Dermis microvascular lymphatic vessel endothelial cell (primary cell): Measurements from ENCODE around the gene SLC35F1. TPM values are rescaled to one million over a fixed set of nuclear protein-coding genes. Genes with fewer than 3 reads are reported as not detected.
"Not testable (repeated sequence)": the region's sequence is repeated elsewhere in the genome, so short reads cannot be mapped to it uniquely, and the experiment has no call there.

ENCODE experiments used
- DNase-seq, 2 donors: peaks; one replicate each; pipeline versions ENCODE4 v3.0.0 to v3.0.0-alpha.2; 2010; ENCODE audit warnings: low read depth in 2 of 2
- total RNA-seq: library from RNA; depleted of rRNA; stranded (reverse); fragments of >200 nt; gene quantifications from 2 replicates; pipeline ENCODE4 v1.2.1, GENCODE V29; 2014

Gene SLC35F1
- total RNA-seq, 1 donor from 2014 or later = under 0.01 TPM

DNA sequence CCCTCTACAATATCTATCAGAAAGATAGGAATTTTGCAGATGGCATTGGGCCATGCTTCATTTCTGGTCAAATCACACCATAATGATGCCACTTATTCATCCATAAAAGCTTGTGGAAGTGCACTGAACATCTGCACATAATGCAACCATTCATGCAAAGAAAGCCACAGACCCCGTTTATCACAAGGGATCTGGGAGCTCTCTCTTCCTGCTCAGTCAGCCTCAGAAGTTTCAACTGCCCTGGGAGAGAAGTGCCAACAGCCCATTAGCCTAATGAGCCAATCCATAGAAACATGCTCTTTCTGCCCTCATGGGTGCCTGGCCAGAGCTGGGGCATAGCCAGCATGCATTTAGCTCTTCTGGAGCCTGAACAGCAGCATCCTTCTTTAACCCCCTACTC lies 85.8 kb downstream of the SLC35F1 start:
- DNase-seq = no peak

DNA sequence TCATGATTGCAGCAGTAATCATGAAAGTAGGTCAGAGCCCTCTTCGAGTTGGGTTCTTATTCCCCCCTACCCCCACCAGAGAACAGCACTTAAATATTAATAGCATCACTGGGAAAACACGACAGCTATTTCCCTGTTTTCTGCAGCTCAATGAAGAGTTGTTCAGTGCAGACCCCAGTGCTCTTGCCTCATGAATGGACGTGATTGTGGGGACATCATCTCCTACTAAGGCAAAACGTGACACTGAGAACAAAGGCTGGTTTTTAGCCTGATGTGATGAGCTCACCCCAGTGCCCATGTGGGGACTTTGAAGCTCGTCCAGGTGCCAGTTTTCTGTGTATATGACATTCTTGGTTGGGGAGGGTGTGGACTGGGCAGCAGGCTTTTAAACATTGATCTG lies 105.9 kb downstream of the SLC35F1 start:
- DNase-seq = no peak

DNA sequence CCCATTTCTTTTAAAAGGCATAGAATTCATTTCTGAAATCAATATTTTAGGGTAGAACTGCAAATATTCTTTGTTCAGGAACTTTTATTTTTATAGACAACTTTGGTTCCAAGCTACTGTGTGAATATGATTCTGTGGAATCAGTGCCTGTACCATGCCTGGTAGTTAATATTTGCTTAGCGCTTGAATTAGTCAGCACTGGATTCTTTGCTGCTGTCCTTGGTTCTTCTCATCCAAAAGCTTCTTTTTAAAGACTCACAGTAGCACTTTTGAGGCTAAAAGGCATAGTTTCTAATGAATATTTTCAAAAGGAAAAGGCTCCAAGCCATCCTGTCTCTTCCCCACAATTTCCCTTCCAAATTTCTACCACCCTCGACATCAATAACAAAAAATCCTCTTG lies 109.5 kb downstream of the SLC35F1 start:
- DNase-seq = no peak

DNA sequence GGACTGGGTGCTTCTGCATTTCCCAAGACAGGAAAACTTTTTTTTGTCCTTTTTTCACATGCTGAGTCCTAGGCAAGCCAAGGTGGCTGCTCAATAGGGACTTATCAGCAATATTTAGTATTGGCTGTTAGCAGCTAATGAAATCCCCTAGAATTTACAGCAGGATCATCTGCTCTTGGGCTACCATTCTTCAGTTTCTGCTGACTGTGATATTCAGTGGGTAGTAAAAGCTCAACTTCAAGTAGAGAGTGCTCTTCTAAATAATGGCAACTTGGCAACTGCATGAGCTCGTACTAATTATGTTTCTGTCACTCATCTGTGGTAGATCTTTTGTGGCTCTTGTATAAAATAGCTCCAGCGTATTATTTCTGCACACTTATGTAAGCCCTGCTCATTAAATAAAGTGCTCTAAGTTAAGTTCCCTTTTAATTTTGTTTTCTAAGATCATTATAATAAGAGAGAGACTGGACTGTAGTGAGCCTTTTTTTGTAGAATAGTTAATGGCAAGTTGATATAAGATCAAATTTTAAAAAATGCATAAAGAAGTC lies 110.3 kb downstream of the SLC35F1 start:
- no peak for DNase-seq

DNA sequence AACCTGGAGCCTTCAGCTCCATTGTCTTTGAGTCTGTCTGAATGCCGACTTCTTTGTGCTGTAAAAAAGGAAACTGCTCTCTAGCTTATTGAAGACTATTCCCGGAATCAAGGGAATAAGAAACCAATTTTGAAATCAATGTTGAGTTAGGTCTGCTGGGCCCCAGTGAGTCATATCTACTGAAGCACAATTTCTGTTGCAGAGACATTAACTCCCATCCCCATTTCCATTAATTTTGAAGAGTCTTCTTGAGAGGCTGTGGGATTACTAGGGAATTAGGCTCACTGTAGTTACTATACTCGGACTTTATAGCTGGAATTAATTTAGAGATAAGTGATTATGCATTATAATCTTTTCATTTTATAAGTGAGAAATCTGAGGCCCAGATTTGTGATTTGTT lies 116.7 kb downstream of the SLC35F1 start:
- DNase-seq = no peak

DNA sequence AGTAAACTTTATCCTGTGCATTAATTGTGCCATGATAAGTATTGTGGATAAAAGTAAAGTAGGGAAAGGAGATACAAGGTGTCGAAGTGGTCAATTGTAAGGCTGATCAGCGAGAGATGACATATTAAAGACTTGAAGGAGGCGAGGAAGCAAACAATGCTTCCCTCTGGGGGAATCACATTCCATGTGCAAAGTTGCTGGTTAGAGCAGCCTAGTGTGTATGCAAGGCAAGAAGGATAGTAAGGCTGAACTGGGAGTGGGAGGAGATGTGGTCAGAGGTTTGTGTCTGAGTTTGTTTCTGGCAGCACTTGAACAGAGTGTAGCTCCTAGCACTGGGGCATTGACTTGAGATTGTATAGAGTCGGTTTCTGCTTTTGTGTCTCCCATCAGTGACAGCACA lies 122.9 kb downstream of the SLC35F1 start:
- no peak for DNase-seq

DNA sequence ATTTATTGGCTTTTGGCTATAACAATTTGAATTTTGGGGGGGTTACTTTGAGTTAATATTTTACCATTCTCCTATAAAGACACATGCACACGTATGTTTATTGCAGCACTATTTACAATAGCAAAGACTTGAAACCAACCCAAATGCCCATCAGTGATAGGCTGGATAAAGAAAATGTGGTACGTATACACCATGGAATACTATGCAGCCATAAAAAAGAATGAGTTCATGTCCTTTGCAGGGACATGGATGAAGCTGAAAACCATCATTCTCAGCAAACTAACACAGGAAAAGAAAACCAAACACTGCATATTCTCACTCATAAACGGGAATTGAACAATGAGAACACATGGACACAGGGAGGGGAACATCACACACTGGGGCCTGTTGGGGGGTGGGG lies 130.4 kb downstream of the SLC35F1 start:
- DNase-seq = not testable (repeated sequence)

DNA sequence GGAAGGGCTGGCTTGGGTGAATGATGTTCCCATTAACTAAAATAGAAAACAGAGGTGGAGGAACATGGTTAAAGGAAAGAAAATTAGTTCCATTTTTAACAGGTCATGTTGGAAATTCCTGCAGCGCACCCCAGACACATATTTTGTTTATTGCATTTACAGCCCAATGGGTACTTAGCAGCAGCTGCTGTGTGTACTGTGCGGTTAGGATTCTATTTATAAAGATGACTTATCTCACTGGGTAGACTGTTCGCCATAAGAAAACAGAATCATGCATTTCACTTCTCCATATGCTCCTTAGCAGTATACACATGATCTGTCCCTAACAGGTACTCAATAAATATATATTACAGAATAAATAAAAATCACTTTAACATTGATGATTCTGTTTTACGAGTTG lies 135.8 kb downstream of the SLC35F1 start:
- no peak for DNase-seq

DNA sequence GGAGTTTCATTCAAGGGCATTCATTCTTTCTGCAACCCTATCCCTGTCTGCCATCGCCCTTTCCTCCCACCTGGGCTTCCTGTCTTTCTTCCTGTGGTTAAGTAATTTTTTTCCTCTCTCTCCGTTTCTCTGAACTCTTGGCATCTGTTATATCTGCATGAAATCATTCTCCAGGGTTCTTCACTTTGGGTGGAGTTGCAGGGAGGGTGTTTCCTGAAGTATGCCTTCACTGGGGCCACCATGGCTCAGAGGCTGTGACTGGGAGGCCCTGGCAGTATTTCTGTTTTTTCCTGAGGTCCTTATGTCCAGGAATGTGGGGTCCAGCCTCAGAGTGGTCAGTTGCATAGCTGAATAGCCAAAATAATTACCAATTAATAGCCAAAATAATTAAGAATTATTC lies 137.2 kb downstream of the SLC35F1 start:
- DNase-seq = no peak

DNA sequence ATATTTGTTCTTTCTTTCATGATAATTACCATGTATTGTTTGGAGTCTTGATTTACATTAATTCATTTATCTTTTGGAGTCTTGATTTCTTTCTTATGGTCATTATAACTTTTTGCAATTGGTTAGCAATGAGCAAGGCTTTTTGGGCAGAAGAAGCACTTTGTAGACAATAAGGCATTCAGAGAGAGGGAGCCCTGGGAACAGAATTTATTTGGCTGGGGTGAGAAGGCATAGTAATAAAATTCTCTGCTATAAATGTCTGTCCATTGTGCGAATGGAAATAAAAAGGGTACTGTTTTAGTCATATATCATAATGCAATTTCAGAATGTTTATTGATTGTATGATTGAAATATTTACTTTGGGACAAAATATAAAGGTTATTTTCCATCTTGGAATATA lies 147.0 kb downstream of the SLC35F1 start:
- DNase-seq = no peak

DNA sequence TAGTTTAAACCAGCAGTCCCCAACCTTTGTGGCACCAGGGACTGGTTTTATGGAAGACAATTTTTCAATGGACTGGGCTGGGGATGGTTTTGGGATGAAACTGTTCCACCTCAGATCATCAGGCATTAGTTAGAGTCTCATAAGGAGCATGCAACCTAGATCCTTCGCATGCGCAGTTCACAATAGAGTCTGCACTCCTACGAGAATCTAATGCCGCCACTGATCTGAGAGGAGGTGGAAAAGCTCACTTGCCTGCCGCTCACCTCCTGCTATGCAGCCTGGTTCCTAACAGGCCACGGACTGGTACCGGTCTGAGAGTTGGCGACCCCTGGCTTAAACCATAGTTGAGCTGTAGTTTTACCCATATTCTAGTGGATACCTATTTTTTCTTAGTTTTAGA lies 154.6 kb downstream of the SLC35F1 start:
- no peak for DNase-seq

DNA sequence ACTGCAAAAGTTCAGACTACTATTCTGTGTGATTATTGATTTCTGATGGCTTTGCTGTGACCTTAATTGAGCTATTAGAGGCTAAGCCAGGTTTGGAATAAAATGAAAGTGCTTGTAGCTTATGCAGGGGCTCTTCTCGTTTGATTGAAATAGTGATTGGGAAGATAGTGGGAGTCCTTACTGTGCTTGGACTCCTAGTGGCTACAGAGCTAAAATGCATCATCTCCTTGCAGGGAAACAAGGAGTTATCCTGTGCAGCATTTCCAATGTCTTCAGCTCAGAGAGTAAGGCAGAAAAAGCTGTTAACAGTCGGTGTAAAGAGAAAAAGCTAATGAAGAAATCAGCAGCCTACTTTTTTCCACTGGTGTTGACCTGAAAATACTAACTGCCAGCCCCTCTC lies 173.5 kb downstream of the SLC35F1 start:
- DNase-seq = no peak

DNA sequence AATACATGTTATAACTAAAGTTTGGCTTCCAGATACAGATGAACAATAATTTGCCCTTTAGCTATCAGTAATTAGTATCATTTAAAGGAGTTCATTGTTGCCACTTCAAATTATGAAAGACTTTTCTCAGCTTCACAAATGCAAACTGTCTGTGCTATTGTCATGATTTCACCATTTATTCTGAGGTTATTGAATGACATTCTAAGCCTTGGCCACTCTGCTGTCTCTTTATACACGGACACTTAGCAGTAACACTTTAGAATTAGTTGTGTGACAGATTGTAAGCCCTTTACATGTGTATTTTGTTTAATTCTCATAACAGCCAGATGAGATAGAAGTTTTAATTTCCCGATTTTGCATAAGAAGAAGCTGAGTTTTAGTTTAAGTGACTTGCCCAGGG lies 176.6 kb downstream of the SLC35F1 start:
- DNase-seq = no peak

DNA sequence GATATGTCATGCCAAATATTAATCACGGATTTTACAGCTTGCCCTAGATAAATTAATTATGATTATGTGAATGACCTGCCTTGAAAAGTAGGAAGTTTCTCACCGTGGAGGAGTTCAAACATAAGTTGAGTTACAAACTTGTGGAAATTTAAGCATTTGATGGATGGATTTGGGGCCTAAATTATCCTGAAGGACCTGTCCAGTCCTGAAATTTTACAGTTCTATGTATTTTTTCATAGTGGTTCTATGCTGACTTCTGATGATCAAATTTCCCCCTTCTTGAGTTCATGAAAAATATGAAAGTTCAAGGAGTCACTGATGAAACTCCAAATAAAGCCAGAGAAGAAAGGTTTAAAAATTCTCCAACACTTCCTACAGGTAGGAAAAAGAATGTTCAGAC lies 178.6 kb downstream of the SLC35F1 start:
- no peak for DNase-seq

DNA sequence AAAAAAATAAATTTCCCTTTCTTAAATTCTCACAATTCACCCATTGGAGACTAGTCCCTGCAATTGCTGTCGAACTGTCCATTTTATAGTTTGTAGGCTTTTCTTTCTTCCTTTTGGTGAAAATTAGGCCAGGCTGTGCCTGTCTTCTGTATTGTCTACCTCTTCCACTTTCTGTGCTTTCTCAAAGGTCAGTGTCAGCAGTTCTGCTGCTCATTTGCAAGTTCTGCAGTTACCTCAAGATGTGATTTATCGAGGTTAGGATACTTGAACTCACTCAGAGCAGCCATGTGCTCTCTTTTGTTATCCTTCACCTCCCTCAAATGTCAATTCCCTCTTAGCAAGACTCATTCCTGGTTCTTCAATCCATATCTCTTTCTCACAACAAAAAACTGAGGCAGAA lies 179.1 kb downstream of the SLC35F1 start:
- no peak for DNase-seq

DNA sequence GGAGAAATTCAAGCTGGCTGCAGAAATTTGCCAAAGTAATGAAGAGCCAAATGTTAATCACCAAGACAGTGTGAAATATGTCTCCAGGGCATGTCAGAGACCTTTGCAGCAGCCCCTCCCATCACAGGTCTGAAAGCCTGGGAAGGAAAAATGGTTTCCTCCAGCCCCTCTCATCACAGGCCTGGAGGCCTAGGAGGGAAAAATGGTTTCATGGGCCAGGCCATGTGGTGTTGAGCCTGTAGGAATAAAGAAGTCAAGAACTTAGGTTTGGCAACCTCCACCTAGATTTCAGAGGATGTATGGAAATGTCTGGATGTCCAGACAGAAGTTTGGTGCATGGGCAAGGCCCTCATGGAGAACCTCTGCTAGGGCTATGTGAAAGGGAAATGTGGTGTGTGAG lies 185.0 kb downstream of the SLC35F1 start:
- DNase-seq = no peak

DNA sequence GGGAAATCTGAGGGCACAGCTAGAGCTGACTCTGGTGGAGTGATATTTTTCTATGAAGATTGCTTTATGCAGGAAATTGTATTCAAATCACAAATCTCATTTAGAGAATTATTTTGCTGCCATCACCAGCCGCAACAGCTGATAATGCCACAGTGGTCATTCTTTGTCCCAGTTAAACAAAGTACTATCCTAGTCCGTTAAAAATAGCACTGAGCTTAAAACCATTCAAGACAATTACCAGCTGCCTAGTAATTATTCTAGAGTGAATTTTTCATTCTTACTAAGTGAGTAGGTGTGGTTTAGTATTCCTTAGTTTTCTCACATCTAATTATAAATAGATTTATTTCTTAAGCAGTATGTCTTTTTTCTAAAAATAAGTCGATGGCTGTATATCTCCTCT lies 190.5 kb downstream of the SLC35F1 start:
- no peak for DNase-seq

DNA sequence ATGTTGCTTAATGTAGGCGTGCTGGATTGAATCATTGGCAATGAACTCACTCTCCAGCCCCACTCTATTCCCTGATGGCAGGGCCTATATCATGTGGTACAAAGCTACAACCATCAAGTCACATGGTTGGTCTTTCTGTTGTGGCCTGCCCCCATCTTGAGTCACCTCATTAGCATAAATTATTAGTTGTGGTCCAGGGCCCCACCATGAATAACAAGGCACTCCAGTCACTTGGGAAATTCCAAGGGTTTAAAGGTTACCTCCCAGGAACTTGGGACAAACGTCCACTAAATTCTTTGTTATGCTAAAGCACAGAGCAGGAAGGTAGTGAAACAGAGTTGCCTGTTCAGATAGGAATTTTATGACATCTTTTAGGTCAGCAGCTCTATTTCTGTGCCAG lies 193.7 kb downstream of the SLC35F1 start:
- no peak for DNase-seq

DNA sequence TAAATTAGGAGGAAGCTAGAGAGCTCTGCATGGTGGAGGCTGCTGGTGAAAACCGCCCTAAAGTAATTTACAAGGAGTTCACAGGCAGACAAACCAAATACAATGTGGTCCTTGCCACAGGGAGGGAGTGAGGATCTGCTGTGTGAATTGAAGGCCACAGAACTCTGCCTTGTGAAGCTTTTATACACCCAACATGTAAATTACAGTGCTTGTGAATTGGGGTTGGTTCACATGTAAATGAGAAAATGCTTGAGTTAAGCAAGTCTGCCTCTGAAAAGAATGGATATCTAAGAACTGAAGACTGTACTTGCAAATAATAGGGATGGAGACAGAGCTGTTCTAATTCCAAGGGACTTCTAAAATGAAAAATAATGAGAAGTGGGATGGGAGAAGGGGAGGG lies 194.2 kb downstream of the SLC35F1 start:
- no peak for DNase-seq

DNA sequence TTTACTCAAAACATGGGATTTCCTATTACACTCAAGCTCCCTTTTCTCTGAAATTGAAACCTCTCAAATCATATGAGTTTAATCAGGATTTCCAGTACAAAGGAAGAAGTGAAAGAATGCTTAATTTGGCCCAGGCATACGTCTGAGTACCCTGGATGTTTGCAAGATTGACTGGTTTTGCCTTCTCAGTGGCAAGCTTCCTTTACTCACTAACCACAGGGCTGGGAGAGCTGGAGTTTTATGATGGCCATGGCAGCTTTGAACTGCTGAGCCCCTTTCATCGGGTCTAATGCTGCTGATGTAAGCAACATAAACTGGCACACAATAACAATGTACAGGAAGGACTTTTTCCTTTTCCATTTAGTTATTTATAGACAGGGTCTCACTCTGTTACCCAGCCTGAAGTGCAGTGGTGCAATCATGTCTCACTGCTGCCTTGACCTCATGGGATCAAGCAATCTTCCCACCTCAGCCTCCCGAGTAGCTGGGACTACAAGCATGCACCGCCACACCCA lies 194.8 kb downstream of the SLC35F1 start:
- DNase-seq = no peak

DNA sequence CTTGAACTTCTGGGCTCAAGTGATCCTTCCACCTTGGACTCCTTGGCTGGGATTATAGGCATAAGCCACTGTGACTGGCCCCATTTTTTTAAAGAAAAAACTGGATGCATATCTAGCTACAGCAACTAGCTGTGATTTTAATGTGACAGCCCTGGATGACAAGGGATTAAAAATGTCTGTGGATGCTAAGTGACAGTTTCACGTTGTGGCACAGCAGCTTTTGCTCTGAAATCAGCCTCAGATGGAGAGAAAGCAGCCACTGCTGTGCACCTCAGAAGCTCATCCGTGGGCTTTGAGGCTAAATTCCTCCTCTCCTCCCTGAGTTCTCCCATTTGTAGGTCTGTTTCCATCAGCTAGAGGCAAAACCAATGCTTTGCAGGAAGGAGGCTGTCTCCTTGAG lies 195.3 kb downstream of the SLC35F1 start:
- no peak for DNase-seq

DNA sequence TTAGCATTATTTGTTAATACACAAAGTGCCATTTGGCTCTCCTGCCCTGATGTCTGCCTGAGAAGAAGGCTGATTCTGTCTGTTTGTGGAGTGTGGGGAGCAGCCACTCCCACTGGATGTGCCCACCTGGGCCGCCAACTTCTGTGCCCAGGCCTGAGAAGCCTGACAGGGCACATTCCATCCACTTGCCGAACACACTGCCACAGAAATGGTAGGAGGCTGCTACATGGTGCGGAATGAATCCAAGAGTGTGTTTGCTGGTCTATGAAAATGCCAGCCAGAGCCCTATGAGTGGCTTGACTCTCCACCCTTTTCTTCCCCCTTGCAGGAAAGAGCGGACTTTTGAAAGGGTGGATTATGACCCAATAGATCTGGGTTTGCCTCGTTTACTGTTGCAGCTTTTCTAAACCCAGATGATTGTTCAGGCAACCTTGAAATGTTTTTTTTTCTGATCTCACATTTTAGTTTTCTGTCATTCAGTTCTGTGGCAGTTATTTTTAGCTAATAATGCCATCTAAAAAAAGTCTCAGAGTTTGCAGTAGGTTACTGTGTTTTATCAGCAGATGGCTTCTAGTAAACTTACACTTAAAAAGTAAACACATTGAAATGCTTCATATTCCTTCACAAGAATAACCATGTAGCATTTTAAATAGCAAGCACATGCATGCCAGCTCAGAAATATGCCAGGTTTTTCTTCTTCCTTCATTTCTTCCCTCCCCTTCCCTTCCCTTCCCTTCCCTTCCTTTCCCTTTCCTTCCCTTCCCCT lies 196.5 kb downstream of the SLC35F1 start:
- no peak for DNase-seq

DNA sequence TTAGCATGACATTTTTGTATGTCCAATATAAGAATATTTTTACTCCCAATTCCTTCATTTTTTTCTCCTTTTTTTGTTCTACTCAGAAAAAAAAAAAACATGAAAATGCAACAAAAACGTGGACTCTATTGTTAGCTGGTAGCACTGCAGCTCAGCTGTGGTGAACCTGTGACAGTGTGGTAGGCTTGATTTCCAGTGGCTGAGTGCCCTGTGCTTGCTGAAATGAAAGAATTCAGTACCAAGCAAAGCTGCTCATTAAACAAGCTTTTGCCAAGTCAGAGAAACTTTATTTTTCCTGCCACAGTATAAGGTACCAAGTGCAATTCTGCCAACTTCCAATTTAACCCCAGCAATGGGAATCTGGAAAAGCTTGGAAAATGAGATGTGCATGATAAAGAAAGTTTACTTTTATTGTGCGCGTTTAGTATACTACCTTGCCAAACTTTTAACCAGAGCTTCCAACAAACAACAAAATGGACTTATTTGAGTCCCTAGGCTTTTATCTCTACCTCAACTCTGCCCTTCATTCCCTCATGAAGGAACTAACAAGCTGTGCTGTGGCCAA lies 215.2 kb downstream of the SLC35F1 start:
- DNase-seq = no peak
